ENCODE results near the gene DCST1. TPM values are rescaled to one million over a fixed set of nuclear protein-coding genes. Genes with fewer than 3 reads are reported as not detected.

DCST1 gene
- total and polyA plus RNA-seq, 2 of the 8 experiments (the other 6 are each of a cell fraction or from before 2014, with no cell fraction given) = not detected

GRCh38 chr1:155000726-155001424 lies 32.7 kb upstream of the DCST1 start (continued):
- TF ChIP-seq RAD21 (IDR thresholded peaks at IDR 0.05 in 1 of 2, conservative IDR thresholded peaks at IDR 0.05 in 1 of 2; ENCODE audit: low read depth in 2 of 2, low read length in 2 of 2) (no peak; a peak in 1 of 4 replicates), RBBP5 (IDR thresholded peaks at IDR 0.05; ENCODE audit: borderline replicate concordance, low read depth, low read length) (no peak), POU5F1 (IDR thresholded peaks at IDR 0.05; ENCODE audit: low read depth, low read length) (no peak), KDM5A (IDR thresholded peaks at IDR 0.05; ENCODE audit: low read length) (no peak), TEAD4 (IDR thresholded peaks at IDR 0.05; ENCODE audit: low read depth, low read length) (0 out of 2 replicates have a peak, but pooled peaks have one; percentile 42), ZNF274 (IDR thresholded peaks at IDR 0.05; ENCODE audit: borderline replicate concordance, extremely low read depth, low read length) (no peak), GABPA (IDR thresholded peaks at IDR 0.05; ENCODE audit: borderline replicate concordance, insufficient read depth, low read length) (peak; percentile 63; the same call in 1 of the 2 replicates), SUZ12 (IDR thresholded peaks at IDR 0.05; ENCODE audit: low read length) (no peak), CHD2 (IDR thresholded peaks at IDR 0.05; ENCODE audit: low read length) (peak; percentile 56), EP300 (IDR thresholded peaks at IDR 0.05; ENCODE audit: borderline replicate concordance in 1 of 2, low read depth in 2 of 2, low read length in 2 of 2) (peak in 1 of 2 experiments; percentile 82; a peak in 2 of 3 replicates), MAFK (IDR thresholded peaks at IDR 0.05; ENCODE audit: low read depth, low read length) (0 out of 2 replicates have a peak, but pooled peaks have one; percentile 19), SP1 (IDR thresholded peaks at IDR 0.05; ENCODE audit: low read depth, low read length) (peak; percentile 100), SIX5 (IDR thresholded peaks at IDR 0.05; ENCODE audit: low read depth, low read length) (no peak), CTBP2 (IDR thresholded peaks at IDR 0.05; ENCODE audit: borderline replicate concordance, insufficient read depth, insufficient read length, low read length) (no peak), EZH2 (IDR thresholded peaks at IDR 0.05; ENCODE audit: low read depth, low read length, severe bottlenecking) (no peak), RXRA (IDR thresholded peaks at IDR 0.05; ENCODE audit: insufficient read depth, low read depth, low read length) (no peak), EGR1 (IDR thresholded peaks at IDR 0.05; ENCODE audit: borderline replicate concordance, low read depth, low read length) (peak; percentile 94), SIN3A (conservative IDR thresholded peaks at IDR 0.05 in 1 of 2, IDR thresholded peaks at IDR 0.05 in 1 of 2; ENCODE audit: low read depth in 1 of 2, low read length in 2 of 2) (peak; percentile 82 to 90; a peak in 2 of 4 replicates), ATF3 (IDR thresholded peaks at IDR 0.05; ENCODE audit: insufficient read depth, low read depth, low read length) (no peak)
- TF ChIP-seq, protein P1, sequence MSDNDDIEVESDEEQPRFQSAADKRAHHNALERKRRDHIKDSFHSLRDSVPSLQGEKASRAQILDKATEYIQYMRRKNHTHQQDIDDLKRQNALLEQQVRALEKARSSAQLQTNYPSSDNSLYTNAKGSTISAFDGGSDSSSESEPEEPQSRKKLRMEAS (IDR thresholded peaks at IDR 0.05) = peak; percentile 69
- TF ChIP-seq, protein P2, sequence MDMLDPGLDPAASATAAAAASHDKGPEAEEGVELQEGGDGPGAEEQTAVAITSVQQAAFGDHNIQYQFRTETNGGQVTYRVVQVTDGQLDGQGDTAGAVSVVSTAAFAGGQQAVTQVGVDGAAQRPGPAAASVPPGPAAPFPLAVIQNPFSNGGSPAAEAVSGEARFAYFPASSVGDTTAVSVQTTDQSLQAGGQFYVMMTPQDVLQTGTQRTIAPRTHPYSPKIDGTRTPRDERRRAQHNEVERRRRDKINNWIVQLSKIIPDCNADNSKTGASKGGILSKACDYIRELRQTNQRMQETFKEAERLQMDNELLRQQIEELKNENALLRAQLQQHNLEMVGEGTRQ (IDR thresholded peaks at IDR 0.05; ENCODE audit: low read length) = no peak
